T-helper 1 cell treated with Interleukin-12 subunit alpha and Interleukin-12 subunit beta and Interleukin-4 antibody, amounts not matched to agents 30 ng/mL and 1 ng/mL, for 36 hours (primary cell): ENCODE measurements around the gene RHD. TPM values are rescaled to one million over a fixed set of nuclear protein-coding genes. Genes with fewer than 3 reads are reported as not detected.
"Not testable (repeated sequence)": the region's sequence is repeated elsewhere in the genome, so short reads cannot be mapped to it uniquely, and the experiment has no call there.

ENCODE experiments used
- intact Hi-C: fragments of 100-400 bp; cut with micrococcal nuclease; formaldehyde crosslinking; loops from one replicate; pipeline ENCODE4 v1.15.1; 2024
- total RNA-seq: library from RNA; stranded (reverse); gene quantifications from 2 replicates; pipeline ENCODE4 v1.2.3, GENCODE V29; 2022

The RHD gene
- total RNA-seq, 1 donor from 2014 or later, result not detected

DNA sequence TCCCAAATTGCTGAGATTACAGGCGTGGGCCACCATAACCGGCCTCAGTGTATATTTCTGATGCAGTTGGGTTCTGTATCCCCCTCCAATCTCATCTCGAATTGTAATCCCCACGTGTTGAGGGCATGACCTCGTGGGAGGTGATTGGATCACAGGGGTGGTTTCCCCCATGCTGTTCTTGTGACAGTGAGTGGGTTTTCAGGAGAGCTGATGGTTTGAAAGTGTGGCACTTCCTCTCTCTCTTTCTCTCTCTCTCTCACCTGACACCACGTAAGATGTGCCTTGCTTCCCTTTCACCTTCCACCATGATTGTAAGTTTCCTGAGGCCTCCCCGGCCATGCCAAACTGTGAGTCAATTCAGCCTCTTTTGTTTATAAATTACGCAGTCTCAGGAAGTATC is 24.2 kb downstream of the RHD start:
- intact Hi-C loops, result not testable (repeated sequence)

- intact Hi-C loops, result not testable (repeated sequence)
Measured at GRCh38 chr1:25300729-25301128, 28.4 kb downstream of the RHD start.

- intact Hi-C loops, result not testable (repeated sequence)
Measured at GRCh38 chr1:25302330-25302729, 30.0 kb downstream of the RHD start.

DNA sequence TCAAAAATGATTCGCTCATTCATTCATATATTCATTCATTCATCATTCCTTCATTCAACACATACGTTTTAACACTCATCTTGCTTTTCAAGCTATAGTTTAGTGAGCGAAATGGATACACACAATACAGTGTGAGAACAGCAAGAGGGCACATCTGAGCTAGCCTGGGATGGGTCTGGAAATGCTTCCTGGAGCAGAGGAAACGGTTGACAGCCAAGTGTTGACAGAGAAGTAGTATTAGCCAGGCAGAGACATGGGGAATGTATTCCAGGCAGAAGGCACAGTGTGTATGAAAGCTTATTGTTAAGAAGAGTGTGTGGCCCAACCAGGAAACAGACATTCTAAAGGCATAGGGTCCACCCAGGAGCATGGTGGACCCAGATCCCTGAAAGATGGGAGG is 32.6 kb downstream of the RHD start:
- intact Hi-C loops, result not testable (repeated sequence)

DNA sequence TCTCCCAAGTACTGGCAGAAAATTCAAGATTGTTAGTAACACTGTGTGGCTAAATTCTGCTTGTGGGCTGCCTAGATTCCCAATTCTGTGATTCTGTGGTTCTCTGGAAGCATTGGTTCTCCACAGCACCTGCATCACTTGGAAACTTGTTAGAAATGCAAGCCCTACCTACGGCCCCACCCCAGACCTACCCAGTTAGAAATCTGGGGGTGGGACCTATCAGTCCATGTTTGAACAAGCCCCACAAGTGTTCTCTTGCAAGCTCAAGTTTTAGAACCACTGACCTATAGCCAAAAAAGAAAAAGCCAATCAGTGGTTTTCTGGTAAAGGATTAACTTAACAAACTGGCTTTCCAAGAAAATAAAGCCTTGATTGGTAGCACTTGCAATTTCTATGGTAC is 35.9 kb downstream of the RHD start:
- intact Hi-C loops, result not testable (repeated sequence)

DNA sequence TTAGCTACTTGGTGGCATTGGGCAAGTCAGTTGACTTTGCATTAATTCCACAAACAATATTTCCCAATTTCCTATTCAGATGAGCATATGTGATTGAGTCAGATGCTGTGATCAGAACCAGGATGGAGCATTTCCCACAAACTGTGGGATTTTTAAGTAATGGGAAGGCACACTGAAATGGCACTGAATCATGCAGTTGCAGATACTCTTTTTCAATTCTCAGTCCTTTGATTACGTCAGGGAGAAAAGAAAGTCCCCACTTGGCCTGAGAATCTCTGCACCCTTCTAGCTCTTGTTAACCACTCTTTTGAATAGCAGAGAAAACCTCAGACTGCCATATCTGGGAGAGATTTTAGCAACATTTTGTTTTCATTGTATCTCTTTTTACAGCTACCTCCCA is 36.8 kb downstream of the RHD start:
- intact Hi-C loops, result not testable (repeated sequence)

GRCh38 chr1:25309486-25309885 is 37.2 kb downstream of the RHD start:
- intact Hi-C loops, result not testable (repeated sequence)

GRCh38 chr1:25312806-25313470 is 40.6 kb downstream of the RHD start:
- intact Hi-C loops, result not testable (repeated sequence)

DNA sequence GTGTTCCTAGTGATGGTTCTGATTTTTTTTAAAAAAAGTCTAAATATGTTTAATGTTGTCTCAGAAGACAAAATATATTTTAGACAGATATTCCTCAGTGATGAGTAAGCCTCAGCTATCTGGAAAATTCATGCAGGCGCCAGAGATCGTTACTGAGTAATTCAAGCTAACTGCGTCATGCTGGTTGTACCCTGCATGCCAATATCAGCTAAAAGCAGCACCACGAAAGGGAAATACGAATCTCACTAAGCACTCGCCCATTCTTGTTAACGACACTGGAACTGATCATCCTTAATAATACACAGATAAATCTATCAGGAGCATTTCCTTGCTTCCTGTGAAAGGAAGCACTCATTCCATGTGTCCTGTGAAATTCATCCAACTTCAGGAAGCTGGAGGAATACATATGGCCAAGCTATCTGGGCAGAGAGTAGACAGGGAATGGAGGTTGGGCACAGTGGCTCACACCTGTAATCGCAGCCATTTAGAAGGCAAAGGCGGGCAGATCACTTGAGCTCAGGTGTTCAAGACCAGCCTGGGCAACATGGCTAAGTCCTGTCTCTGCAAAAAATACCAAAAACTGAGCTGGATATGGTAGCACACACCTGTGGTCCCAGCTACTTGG is 48.1 kb downstream of the RHD start:
- intact Hi-C loops, result not testable (repeated sequence)

DNA sequence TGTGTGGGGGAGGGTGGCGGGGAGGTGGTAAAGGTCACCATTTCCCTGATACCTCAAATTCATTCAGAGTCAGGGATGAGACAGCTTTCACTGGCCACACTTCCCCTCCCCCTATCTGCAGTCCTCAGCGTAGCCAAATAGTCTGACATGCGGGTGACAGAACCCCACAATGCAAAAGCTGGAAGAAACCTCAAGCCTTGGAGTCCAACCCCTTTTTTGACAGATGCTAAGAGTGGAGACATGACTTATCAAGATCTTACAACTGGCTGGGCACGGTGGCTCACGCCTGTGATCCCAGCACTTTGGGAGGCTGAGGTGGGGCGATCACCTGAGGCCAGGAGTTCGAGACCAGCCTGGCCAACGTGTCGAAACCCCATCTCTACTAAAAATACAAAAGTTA is 49.8 kb downstream of the RHD start:
- intact Hi-C loops, result not testable (repeated sequence)

DNA sequence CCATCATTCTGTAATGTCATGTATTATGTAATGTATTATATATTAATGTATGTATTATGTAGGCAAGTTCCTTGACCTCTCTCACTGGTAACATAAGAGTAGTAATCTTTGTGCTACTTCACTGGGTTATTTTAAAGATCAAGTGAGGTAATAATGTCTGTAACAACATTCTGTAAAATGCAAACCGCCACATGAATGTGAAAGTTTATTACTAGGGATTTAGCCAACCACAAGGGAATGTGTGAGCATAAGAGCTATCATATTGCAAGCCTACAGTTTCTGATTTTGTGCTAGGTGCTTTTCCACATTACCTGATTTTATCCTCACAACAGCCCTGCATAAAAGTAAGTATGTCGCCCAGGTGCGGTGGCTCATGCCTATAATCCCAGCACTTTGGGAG is 52.1 kb downstream of the RHD start:
- intact Hi-C loops, result not testable (repeated sequence)

DNA sequence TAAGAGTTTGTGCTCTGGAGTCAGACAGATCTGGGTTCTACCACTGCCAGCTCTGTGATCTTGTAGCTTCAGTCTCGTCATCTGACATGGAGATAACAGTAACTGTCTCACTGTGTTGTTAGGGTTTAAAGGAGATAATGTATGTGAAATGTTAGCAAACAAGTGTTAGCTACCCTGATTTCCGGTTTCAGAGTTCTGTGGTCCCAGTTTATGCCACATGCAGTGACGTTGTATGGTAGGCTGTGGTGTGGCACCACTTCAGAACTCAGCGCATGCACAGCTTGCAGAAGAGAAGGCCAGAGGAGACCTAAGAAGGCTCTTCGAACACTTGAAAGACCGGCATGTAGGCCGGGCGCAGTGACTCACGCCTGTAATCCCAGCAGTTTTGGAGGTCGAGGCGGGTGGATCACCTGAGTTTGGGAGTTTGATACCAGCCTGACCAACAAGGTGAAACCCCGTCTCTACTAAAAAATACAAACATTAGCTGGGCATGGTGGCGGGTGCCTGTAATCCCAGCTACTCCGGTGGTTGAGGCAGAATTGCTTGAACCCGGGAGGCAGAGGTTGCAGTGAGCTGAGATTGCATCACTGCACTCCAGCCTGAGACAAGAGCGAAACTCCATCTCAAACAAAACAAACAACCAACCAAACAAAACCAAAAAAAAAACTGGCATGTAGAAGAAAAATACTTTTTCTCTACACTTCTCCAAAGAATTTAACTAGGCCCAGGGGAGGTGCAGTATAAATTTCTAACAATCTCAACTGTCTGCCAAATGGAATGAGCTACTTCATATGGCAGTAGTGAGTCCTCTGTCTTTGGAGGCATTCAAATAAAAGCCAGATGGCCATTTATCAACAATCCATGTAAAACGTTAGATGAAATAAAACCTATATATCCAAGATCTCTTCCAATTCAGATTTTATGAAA is 55.8 kb downstream of the RHD start:
- intact Hi-C loops, result not testable (repeated sequence)

DNA sequence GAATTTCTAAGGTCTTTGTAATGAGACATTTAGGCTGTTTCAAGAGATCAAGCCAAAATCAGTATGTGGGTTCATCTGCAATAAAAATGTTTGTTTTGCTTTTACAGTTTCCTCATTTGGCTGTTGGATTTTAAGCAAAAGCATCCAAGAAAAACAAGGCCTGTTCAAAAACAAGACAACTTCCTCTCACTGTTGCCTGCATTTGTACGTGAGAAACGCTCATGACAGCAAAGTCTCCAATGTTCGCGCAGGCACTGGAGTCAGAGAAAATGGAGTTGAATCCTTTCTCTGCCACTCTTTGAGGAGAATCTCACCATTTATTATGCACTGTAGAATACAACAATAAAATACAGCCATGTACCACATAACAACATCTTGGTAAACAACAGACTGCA is 56.5 kb downstream of the RHD start:
- intact Hi-C loops, result not testable (repeated sequence)

GRCh38 chr1:25329336-25329735 is 57.0 kb downstream of the RHD start:
- intact Hi-C loops, result not testable (repeated sequence)

DNA sequence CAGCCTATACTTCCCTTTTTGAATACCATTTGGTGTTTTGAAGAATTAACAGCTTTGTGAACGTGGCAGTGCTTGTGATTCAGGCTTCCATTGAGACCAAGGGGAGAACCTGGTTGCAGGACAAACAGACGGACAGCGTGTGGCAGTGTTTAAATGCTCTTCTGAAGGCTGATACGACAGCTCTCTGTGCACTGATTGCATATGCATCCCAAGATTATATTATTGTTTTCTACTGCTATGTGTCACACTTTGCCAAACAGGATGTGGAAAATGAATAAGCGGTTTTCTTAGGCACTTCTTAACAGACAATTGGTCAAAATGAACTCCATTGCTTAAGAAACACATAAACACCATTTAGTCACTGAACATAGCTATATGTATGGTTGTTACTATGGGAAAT is 57.6 kb downstream of the RHD start:
- intact Hi-C loops, result loop anchor here (10.0 kb wide), 1 partner anchor 575 kb away; the partner anchor contains the start of gene STMN1

- intact Hi-C loops, result loop anchor here (5.0 to 10.0 kb wide), 2 partner anchors 568 to 775 kb away; partner anchors contain the start of genes PDIK1L and STMN1
Measured at GRCh38 chr1:25336922-25337354, 64.6 kb downstream of the RHD start.

GRCh38 chr1:25337483-25338187 is 65.3 kb downstream of the RHD start:
- intact Hi-C loops, result loop anchor here (2.0 to 10.0 kb wide), 6 partner anchors 69 to 775 kb away; partner anchors contain the start of genes MACO1, PDIK1L, STMN1 and SYF2

DNA sequence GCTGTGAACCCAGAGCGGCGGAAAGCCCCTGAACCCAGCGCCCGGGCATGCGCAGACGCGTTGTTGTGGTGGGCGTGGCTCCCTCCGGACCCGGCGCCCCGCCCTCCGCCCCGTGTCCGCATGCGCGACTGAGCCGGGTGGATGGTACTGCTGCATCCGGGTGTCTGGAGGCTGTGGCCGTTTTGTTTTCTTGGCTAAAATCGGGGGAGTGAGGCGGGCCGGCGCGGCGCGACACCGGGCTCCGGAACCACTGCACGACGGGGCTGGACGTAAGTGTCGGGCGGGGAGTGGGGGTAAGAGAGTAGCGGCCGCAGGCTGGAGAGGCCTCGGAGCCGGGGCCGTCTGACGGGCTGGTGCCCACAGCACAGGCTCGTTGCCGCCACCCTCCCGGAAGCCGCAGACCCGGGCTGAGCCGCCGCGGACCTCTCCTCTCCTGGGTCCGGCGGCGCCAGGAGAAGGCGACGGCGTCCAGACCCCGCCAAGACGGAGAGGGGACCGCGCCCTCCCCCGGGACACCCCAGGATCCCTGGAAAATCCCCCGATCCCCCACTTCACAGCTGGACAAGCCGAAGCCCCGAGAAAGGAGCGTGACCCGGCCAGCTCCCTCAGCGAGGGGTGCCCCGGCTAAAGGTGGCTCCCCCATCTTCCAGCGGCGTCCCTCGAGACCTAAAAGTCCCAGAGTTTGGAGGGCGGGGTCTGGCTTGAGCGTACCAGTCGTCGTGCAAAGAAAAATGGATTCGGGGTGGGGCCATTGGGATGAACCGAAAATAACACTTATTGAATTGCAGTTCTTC is 66.1 kb downstream of the RHD start, which contains the start of gene TMEM50A:
Gene TMEM50A, plus strand, starts transcription at position 147 of the 794 bp plus-strand sequence. CDS start 2,153 bp downstream, outside the sequence.
- intact Hi-C loops, result loop anchor here (2.0 to 10.0 kb wide), 6 partner anchors 70 to 774 kb away; partner anchors contain the start of genes MACO1, PDIK1L, STMN1 and SYF2

GRCh38 chr1:25338986-25339385 is 66.7 kb downstream of the RHD start:
- intact Hi-C loops, result loop anchor here (2.0 to 10.0 kb wide), 6 partner anchors 70 to 773 kb away; partner anchors contain the start of genes MACO1, PDIK1L, STMN1 and SYF2

DNA sequence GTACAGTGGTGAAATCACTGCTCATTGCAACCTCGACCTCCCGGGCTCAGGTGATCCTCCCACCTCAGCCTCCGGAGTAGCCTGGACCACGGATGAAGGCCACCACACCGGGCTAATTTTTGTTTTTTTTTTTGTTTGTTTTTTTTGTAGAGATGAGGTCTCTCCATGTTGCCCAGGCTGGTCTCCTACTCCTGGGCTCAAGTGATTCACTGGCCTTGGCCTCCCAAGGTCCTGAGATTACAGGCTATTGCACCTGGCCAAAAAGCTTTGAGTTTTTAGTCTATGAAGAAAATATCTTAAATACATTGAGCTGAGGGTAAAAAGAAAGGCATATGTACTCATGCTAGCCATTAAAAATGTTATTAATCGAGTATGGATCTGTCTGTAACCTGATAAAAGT is 69.4 kb downstream of the RHD start:
- intact Hi-C loops, result no loop called here
